Stimulated activated CD8-positive, alpha-beta memory T cell treated with anti-CD3 and anti-CD28 coated beads, Interleukin-7, amount 100 ng/mL, for 4 hours (primary cell): Measurements from ENCODE around the gene IFNL1.
"Not testable (repeated sequence)": the region's sequence is repeated elsewhere in the genome, so short reads cannot be mapped to it uniquely, and the experiment has no call there.

Experiments used
- DNase-seq, 2 donors: peaks; one replicate each; pipeline ENCODE4 v3.0.0-alpha.2; 2020; ENCODE audit warnings: low read depth in 2 of 2

Gene IFNL1

GRCh38 chr19:39332293-39332692 is 36.1 kb downstream of the IFNL1 start:
- DNase-seq, result no peak

GRCh38 chr19:39332738-39333137 is 36.5 kb downstream of the IFNL1 start:
- not testable (repeated sequence) for DNase-seq

GRCh38 chr19:39333507-39333906 is 37.3 kb downstream of the IFNL1 start:
- no peak for DNase-seq

- DNase-seq, result no peak
Measured at GRCh38 chr19:39334444-39334976, 38.3 kb downstream of the IFNL1 start.

- peak in 1 of 2 donors; percentile 5 for DNase-seq
Measured at GRCh38 chr19:39335168-39335548, 39.0 kb downstream of the IFNL1 start.

GRCh38 chr19:39336483-39336882 is 40.3 kb downstream of the IFNL1 start:
- no peak for DNase-seq

- no peak for DNase-seq
Measured at GRCh38 chr19:39339674-39340073, 43.5 kb downstream of the IFNL1 start.

- not testable (repeated sequence) for DNase-seq
Measured at GRCh38 chr19:39340156-39340555, 43.9 kb downstream of the IFNL1 start.

- no peak for DNase-seq
Measured at GRCh38 chr19:39341129-39341718, 45.0 kb downstream of the IFNL1 start.

GRCh38 chr19:39341719-39342604 is 45.8 kb downstream of the IFNL1 start, which contains the start of gene SAMD4B:
SAMD4B (plus strand) TSS chr19:39342421; CDS start chr19:39356894, 14,473 bp downstream.
- peak; percentile 98 to 100 for DNase-seq

GRCh38 chr19:39342647-39343305 is 46.6 kb downstream of the IFNL1 start:
- DNase-seq, result no peak

- no peak for DNase-seq
Measured at GRCh38 chr19:39345956-39346355, 49.7 kb downstream of the IFNL1 start.

- DNase-seq, result no peak
Measured at GRCh38 chr19:39347332-39348164, 51.3 kb downstream of the IFNL1 start.
